GM19328 (cell line): ENCODE data around the gene KEL.

ENCODE experiments used
- ATAC-seq: cut with Tn5 transposase; IDR thresholded peaks from one replicate; pipeline ENCODE4 v1.9.1; 2021; ENCODE audit warnings: mild to moderate bottlenecking, moderate library complexity; ENCODE audit not compliant: unreplicated experiment

Gene KEL

GRCh38 chr7:142961595-142961972 lies 579 bp downstream of the KEL start:
- ATAC-seq: no peak

DNA sequence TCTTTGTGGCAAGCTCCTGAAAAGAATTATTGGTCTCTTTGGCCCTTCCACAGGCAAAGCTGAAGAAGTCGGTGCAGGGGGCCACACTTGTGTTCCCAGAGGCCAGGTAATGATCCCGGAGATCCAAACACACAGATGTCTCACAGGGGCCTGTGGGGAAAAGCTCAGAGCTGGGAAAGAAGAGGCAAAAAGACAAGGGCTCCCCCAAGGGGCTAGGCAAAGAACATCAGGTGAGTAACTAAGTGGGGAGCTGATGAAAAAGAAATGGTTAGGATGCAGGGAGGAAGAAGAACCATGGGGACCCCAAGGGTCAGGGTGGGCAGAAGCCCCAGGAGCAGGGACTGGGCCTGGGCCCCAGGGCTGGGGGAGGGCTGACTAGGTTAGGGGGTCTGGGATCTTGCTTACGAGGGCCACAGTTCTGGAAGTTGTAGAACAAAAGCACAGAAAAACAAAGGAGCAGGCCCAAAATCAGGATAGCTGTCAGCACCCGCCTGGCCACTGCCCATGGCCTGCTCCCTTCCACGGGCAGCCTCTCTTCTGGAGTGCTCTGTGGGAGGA lies 1.1 kb downstream of the KEL start:
- no peak for ATAC-seq

GRCh38 chr7:142959202-142959601 lies 3.0 kb downstream of the KEL start:
- ATAC-seq: no peak

DNA sequence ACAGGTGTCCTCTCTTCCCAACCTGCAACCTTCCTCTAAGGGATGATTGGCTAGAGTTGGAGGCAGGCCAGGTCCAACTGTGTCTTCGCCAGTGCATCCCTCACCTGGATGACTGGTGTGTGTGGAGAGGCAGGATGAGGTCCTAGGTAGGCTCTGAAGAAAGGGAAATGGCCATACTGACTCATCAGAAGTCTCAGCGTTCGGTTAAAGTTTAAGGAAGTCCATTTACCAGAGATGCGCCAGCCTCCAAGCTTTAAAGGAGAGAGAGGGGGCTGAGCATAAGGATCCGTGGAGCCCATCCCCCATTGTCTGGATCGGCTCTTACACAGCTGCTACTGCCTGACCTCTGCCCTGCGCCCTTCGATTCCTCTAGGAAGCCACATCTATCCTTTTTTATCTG lies 4.4 kb downstream of the KEL start:
- no peak for ATAC-seq

DNA sequence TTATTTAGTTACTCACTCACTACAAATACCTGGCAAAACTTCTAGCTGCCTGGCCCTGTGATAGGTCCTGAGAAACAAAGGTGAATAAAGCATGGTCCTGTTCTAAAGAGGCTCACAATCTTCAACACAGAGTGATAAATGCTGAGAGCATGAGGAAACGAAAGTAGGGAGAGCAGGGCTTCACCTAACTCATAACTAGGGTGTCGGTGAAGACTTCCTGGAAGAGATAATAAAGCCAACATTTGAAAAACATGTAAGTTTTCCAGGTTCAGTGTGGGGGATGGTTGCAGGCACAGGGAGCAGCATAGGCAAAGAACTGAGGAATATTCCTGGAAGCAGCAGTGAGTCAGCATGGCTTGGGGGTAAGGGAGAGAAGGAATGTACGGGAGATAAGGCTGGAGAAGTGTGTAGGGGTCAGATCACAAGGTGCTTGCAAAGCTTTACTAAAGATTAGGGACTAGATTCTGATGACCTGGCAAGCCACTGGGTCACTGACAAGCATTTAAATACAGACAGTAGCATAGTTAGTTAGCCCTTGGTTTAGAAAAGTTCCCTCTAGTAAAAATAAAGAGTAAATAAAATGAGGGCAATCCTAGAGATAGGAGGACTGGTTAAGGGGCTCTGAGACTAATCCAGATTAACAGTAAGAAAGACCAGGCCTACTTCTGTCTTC lies 5.1 kb downstream of the KEL start:
- ATAC-seq: no peak

DNA sequence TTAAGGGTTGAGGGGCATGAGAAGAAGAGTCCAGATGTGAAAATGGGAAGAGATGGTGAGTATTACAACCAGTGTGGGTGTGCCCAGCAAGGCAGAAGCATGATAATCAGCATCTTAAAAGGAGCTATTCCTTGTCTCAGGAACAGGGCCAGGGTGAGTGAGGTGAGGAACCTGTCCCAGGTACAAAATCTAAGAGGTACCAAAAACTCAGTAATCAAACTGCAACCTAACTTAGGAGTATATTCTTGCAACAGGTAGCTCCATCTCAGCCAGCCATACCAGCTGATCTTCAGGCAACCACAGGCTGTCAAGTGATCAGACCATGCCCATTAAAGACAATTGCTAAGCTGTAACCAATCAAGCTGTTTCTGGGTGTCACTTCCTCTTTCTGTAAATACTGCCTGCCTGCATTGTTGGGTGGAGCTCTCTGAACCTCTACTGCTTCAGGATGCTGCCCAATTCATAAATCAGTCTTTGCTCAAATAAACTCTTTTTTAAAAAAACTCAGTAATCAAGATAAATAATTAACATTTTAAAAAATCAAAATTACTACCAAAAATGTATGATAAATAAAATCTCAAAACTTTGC lies 7.4 kb downstream of the KEL start:
- ATAC-seq: no peak

DNA sequence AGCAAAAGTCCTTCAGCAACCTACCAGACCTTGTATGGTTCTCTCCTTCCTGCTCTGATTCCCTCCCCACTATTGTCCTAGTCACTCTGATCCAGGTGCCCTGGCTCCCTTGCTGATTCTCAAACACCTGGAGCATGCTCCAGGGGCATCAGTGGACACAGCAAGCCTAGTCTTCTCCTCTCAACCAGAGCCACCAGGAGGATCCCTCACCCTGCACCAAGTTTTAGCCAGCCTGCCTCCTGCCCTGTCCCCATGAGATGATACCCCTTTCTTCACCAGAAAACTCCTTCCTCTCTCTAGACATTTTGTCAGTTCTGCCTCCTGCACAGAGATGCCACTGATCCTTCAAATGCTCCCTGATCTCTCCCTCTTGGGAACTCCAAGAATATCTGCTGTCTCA lies 11.9 kb downstream of the KEL start:
- no peak for ATAC-seq

- ATAC-seq: no peak
These were observed 13.6 kb downstream of the KEL start for GRCh38 chr7:142948603-142949002.

- ATAC-seq: no peak
These were observed 17.2 kb downstream of the KEL start for GRCh38 chr7:142945001-142945400.

DNA sequence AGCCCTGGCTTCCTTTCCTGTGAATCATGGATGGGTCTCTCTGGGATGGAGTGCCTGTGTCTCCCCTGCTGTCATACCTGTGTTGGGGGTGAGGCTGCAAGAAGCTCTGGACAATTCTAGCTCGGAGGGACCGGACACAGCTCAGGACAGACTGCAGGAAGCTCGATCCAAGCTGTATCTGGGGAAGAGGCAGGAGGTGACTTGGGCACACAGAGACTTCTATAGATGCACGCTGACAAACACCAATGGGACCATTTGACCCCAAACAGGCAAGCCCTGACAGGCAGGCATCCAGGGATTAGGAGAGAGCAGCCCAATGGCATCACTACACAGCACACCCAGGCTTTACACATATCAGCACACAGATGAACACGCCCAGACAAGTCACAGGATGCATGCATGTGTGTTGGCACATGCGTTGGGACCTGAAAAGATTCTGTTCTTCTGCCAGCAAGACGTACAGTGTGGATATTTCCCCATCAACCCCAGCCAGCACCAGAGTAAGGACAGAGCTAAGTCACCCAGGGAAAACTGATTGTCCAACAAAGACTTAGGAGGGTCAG lies 18.4 kb downstream of the KEL start:
- ATAC-seq: no peak

DNA sequence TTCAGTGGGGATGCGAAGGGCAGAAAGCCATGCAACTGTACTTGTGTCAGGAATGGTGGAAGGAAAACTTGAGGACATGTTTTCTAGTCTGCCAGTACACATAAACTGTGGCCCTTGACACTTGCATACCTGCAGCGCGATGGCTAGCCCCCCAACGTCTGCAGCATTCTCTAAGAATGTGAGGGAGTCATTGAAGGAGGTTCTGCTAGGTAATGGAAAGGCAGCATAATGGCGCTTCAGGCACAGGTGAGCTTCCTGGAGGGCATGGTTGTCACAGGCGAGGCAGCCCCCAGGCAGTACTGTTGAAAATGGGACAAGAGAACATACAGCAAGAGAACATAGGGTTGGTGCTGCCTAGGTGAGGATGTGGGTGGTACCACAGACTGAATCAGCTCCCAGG lies 19.4 kb downstream of the KEL start:
- no peak for ATAC-seq

DNA sequence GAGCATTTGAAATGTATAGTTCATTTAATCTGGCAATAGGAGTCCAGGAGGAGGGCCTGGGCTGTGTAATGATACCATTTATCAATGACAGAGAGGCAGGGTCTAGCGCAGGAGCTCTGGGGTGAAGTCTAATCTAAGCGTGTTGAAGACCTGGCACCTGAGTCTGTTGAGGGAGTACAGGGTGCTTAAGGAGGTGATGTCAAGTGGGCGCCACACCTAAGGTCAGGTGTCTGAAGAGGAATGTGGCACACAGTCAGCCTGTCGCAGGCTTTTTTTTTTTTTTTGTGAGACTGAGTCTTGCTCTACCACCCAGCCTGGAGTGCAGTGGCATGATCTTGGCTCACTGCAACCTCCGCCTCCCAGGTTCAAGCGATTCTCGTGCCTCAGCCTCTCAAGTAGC lies 20.6 kb downstream of the KEL start:
- ATAC-seq: no peak

GRCh38 chr7:142940966-142941535 lies 21.1 kb downstream of the KEL start:
- no peak for ATAC-seq

DNA sequence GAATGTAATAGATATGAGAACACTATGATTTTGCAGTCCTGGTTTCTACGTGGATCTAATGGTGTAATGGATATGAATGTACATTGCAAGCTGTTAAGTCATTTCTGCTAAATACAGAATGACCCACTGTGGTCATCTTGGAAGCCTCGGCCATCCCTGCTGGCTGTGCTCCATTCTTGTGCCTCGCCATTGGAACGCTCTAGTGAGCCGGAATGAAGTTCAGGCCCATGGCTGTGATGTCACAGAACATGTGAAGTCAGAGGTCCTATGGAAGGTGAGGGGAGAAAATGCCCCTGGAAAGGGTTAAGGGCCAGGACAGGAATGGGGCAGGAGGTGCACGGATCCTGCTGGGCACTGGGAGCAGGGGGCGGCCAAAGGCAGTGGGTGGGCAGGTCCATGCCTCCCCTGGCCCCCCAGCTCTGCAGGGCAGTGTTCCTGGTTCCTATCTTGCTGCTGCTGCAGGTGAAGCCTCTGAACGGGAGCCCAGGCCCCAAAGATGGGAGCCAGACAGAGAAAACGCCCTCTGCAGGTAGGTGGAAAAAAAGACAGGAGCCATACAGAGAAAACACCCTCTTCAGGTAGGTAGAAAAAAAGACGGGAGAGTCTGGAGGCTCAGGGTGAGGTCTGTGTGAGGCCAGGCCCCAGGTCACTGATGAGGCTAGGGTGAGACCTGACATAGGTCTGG lies 22.8 kb downstream of the KEL start, which contains the start of gene LLCFC1:
LLCFC1 (plus strand) TSS at position 259 of the 685 bp plus-strand sequence; CDS start at position 397, 138 bp downstream.
- no peak for ATAC-seq

DNA sequence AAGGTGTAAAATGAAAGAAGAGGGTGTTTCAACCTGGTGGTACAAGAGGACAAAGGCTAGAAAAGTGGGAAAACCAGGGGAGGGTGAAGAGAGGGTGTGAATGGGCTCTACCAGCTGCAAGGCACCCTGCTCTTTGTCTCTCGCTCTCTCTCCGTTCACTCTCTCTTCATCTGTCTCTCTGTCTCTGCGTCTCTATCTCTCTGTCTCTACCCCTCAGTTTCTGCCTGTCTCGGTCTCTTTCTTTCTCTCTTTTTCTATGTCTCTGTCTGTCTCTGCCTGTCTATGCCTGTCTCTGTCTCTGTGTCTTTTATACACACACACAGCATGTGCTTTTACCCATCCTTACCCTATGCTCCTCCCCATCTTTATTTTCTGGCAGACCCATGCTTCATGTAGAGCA lies 23.6 kb downstream of the KEL start:
- no peak for ATAC-seq

DNA sequence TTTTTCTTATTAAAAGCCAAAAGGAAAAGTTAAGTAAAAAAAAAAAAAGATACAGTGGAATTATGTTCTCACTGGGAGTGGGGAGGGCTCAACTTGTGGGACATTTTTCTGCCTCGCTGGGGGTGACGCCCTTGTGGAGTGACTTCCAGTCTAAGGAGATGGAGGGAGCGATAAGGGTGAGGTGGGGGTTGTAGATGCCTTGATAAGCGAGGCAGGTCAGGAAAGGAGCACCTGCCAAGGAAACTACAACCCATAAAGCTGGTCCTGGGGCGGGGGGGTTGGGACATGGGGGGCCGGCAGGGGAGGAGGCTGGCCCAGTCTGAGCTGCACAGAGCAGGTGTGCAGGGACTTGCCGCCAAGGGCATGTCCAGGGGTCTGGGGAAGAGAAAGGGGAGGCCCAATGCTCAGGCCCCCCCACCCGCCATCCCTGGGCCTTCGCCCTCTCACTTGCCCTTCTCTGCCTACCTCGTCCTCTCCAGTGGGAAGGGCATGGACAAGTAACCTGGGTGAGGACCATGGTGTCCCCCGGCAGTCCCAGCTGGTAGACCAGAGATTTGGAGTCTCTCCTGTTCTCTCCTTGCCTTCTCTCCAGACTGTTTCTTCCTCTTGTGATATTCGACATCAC lies 26.1 kb downstream of the KEL start:
- no peak for ATAC-seq

- no peak for ATAC-seq
These were observed 28.1 kb downstream of the KEL start for GRCh38 chr7:142934056-142934455.

- ATAC-seq: no peak
These were observed 28.5 kb downstream of the KEL start, which contains the start of gene TRPV5 for GRCh38 chr7:142933624-142934023. TRPV5 (minus strand) TSS chr7:142933746; CDS start chr7:142933459, 287 bp downstream.

GRCh38 chr7:142933092-142933475 lies 29.1 kb downstream of the KEL start:
- ATAC-seq: no peak

DNA sequence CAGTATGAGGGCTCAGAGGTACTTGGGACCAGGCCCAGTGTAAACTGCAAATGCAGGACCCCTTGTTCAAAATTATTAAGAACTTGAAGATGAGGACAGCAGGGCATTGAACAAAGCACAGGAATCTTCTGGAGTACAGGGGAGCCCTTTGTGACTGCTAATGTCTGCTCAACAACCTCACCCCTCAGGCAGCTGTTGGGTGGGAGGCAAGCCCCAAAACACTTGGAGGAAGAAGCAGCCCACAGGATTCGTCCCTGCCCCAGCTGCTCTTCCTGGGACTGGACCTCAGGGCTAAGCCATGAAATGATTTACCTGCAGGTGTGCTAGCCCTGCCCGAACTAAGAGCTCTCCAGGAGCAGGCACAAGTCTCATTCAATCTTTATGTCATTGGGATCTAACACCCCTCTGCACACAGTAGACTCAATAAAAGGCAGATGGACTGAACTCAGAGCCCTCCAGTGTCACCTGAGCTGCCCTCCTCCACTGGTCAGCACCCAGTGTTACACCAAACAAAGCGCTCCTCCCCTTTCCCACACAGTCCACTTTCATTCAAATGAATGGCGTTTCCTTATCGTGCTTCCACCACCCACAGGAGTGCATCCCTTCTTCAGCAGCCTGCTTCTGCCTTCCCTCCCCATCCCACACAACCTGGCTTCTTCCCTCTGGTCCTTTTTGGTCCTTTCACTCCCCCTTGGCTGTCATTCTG lies 29.6 kb downstream of the KEL start:
- no peak for ATAC-seq
